A673 (cell line): ENCODE data around the gene COBL. TPM values are rescaled to one million over a fixed set of nuclear protein-coding genes. Genes with fewer than 3 reads are reported as not detected.

Experiments used
- BruUV-seq: library from RNA; stranded (reverse); fragments of 400-500 nt; replicated peaks from 2 replicates; lab custom pipeline; 2021; lab: Mats Ljungman, UMichigan
- CTCF ChIA-PET: fragments of 300-600 bp; sonication (Branson Sonifier 250); formaldehyde crosslinking; loops from one replicate; lab custom pipeline; 2022; ENCODE audit warnings: antibody characterized with exemption; lab: Charles Lee
- POLR2A ChIA-PET: fragments of 300-600 bp; sonication (Branson Sonifier 250); formaldehyde crosslinking; loops from one replicate; lab custom pipeline; 2022; ENCODE audit warnings: antibody characterized with exemption; ENCODE audit not compliant: low non-redundant PET; lab: Charles Lee
- DNase-seq: peaks from one replicate; pipeline ENCODE4 v3.0.0-alpha.2; 2015; ENCODE audit warnings: low spot score
- H3K27ac ChIP-seq: fragments of 200-600 bp; sonication (generic); 2 replicates; pipeline ENCODE4 v1.5.1; 2016; ENCODE audit warnings: mixed run types, low read depth, mild to moderate bottlenecking, mixed read lengths, antibody characterized with exemption, low read length; ENCODE audit not compliant: poor library complexity, severe bottlenecking
- H3K27me3 ChIP-seq: fragments of 200-600 bp; sonication (generic); replicated peaks from 2 replicates; pipeline ENCODE4 v1.6.1; 2017; ENCODE audit warnings: mixed run types, low read depth, mild to moderate bottlenecking, mixed read lengths, antibody characterized with exemption, low read length; ENCODE audit not compliant: insufficient read depth, poor library complexity
- H3K36me3 ChIP-seq: fragments of 200-600 bp; sonication (generic); 2 replicates; pipeline ENCODE4 v1.6.1; 2016; ENCODE audit warnings: mixed run types, mild to moderate bottlenecking, mixed read lengths, antibody characterized with exemption, low read length; ENCODE audit not compliant: insufficient read depth, poor library complexity, severe bottlenecking
- H3K4me1 ChIP-seq: fragments of 200-600 bp; sonication (generic); 2 replicates; pipeline ENCODE4 v1.6.1; 2017; ENCODE audit warnings: mixed run types, mild to moderate bottlenecking, mixed read lengths, antibody characterized with exemption, low read length; ENCODE audit not compliant: insufficient read depth, poor library complexity, severe bottlenecking
- H3K4me3 ChIP-seq: fragments of 200-600 bp; sonication (generic); 2 replicates; pipeline ENCODE4 v1.5.1; 2016; ENCODE audit warnings: low read depth, mixed run types, mild to moderate bottlenecking, mixed read lengths, low read length; ENCODE audit not compliant: poor library complexity, severe bottlenecking
- H3K9me3 ChIP-seq: fragments of 200-600 bp; sonication (generic); 2 replicates; pipeline ENCODE4 v1.6.1; 2016; ENCODE audit warnings: mixed run types, low read depth, mild to moderate bottlenecking, mixed read lengths, antibody characterized with exemption, low read length; ENCODE audit not compliant: poor library complexity, severe bottlenecking
- CTCF ChIP-seq: fragments of 300-800, 200-600 bp; sonication (generic); conservative IDR thresholded peaks from 2 replicates; pipeline ENCODE4 v1.5.1; 2017; ENCODE audit warnings: low read depth, mild to moderate bottlenecking, antibody characterized with exemption, low read length, moderate library complexity, mixed read lengths
- EZH2 ChIP-seq: fragments of 200-600 bp; sonication (generic); IDR thresholded peaks from 2 replicates; pipeline ENCODE4 v1.6.1; 2017; ENCODE audit warnings: borderline replicate concordance, low read depth, mild to moderate bottlenecking, mixed read lengths, antibody characterized with exemption, low read length; ENCODE audit not compliant: poor library complexity, severe bottlenecking
- intact Hi-C: fragments of 100-400 bp; cut with micrococcal nuclease; formaldehyde crosslinking; loops from one replicate; pipeline ENCODE4 v1.10.0; 2022; ENCODE audit not compliant: unreplicated experiment
- total RNA-seq: library from RNA; stranded (reverse); gene quantifications from 2 replicates; pipeline ENCODE4 v1.2.3, GENCODE V29; 2021

Gene COBL
- total RNA-seq, 1 experiment from 2014 or later, result not detected

GRCh38 chr7:51064688-51065087, 251.9 kb downstream of the COBL start:
- Histone ChIP-seq H3K4me3 (no peak overlapping the region), H3K27me3 (no peaks in the 10 kb centered on the region), H3K36me3 (no peaks in the 10 kb centered on the region), H3K4me1 (no peaks in the 10 kb centered on the region), H3K9me3 (no peaks in the 10 kb centered on the region), H3K27ac (no peak overlapping the region)
- no TSS peak for BruUV-seq
- POLR2A ChIA-PET, result no interaction called here
- intact Hi-C loops, result no loop called here
- no peak for TF ChIP-seq EZH2
- TF ChIP-seq CTCF, result no peak
- CTCF ChIA-PET, result no interaction called here
- DNase-seq, result no peak

GRCh38 chr7:51062222-51062987, 254.2 kb downstream of the COBL start:
- TF ChIP-seq EZH2, result no peak
- TF ChIP-seq CTCF, result no peak
- no peak overlapping the region for H3K27ac ChIP-seq
- ChIA-PET POLR2A (no interaction called here), CTCF (no interaction called here)
- H3K4me1 ChIP-seq, result no peaks in the 10 kb centered on the region
- no peak for DNase-seq
- H3K9me3 ChIP-seq, result no peaks in the 10 kb centered on the region
- H3K36me3 ChIP-seq, result no peaks in the 10 kb centered on the region
- no peak overlapping the region for H3K4me3 ChIP-seq
- no peaks in the 10 kb centered on the region for H3K27me3 ChIP-seq
- intact Hi-C loops, result no loop called here
- BruUV-seq, result no TSS peak

GRCh38 chr7:51060536-51060935, 256.1 kb downstream of the COBL start:
- H3K27ac ChIP-seq, result no peak overlapping the region
- no peak for DNase-seq
- H3K27me3 ChIP-seq, result no peaks in the 10 kb centered on the region
- BruUV-seq, result no TSS peak
- intact Hi-C loops, result no loop called here
- H3K4me3 ChIP-seq, result no peak overlapping the region
- TF ChIP-seq CTCF (no peak), EZH2 (no peak)
- no peaks in the 10 kb centered on the region for H3K9me3 ChIP-seq
- no peaks in the 10 kb centered on the region for H3K4me1 ChIP-seq
- ChIA-PET POLR2A (no interaction called here), CTCF (no interaction called here)
- no peaks in the 10 kb centered on the region for H3K36me3 ChIP-seq
